Hepatocyte (in vitro differentiated cells): ENCODE data around the gene EEF1AKMT3.
A peak's percentile ranks its signal among the peaks of the same experiment; 100 is the strongest.

Source experiments
- EZH2 ChIP-seq: fragments of 200-600 bp; sonication (generic); IDR thresholded peaks from 2 replicates; pipeline ENCODE4 v1.6.1; 2016; ENCODE audit warnings: antibody characterized with exemption, mild to moderate bottlenecking, borderline replicate concordance
- EZH2phosphoT487 ChIP-seq: fragments of 200-600 bp; sonication (generic); IDR thresholded peaks from one replicate; pipeline ENCODE4 v1.6.1; 2018; ENCODE audit warnings: antibody characterized with exemption, mild to moderate bottlenecking, low read depth, moderate library complexity; ENCODE audit not compliant: unreplicated experiment, severe bottlenecking
- TF ChIP-seq, protein P1 (sequence below): fragments of 200-600 bp; sonication (generic); IDR thresholded peaks from 2 replicates; pipeline ENCODE4 v1.5.1; 2016; ENCODE audit warnings: antibody characterized with exemption, mild to moderate bottlenecking; ENCODE audit not compliant: poor library complexity

DNA sequence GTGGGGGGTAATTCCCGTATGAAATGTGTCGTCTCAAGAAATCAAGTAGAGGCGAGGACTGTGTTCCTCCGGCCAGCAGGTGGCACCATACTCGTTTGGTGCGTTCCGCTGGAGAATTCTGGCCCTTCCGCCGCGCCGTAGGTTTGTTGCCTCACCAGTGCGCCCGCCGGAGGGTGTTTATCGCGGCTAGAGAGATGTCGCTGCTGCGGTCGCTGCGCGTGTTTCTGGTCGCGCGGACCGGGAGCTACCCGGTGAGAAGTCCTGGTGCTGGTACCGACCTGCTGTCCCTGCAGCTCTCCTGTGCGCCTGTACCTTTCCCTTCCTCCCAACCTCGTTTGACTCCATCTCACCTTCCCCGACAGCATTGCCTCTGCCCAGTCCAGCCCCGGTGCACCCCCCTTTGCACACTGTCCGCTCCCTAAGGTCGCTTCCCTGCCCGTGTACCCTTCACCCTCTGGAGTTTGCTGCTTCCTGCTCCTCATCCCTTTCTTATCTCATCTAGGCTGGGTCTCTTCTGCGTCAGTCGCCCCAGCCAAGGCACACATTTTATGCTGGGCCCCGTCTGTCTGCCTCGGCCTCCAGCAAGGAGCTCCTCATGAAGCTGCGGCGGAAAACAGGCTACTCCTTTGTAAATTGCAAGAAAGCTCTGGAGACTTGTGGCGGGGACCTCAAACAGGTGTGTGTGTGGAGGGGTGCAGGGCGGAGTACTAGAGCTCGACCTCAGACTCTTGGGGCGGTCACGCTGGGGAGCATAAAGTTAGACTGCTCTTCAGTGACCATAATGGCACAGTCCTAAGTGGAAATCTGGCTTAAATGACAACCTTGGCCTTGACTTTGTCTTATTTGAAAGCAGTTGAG is 10.4 kb downstream of the EEF1AKMT3 start, which contains the start of gene TSFM:
- TF ChIP-seq, protein P1, sequence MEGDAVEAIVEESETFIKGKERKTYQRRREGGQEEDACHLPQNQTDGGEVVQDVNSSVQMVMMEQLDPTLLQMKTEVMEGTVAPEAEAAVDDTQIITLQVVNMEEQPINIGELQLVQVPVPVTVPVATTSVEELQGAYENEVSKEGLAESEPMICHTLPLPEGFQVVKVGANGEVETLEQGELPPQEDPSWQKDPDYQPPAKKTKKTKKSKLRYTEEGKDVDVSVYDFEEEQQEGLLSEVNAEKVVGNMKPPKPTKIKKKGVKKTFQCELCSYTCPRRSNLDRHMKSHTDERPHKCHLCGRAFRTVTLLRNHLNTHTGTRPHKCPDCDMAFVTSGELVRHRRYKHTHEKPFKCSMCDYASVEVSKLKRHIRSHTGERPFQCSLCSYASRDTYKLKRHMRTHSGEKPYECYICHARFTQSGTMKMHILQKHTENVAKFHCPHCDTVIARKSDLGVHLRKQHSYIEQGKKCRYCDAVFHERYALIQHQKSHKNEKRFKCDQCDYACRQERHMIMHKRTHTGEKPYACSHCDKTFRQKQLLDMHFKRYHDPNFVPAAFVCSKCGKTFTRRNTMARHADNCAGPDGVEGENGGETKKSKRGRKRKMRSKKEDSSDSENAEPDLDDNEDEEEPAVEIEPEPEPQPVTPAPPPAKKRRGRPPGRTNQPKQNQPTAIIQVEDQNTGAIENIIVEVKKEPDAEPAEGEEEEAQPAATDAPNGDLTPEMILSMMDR: peak; percentile 95
- TF ChIP-seq EZH2phosphoT487 (no peak), EZH2 (no peak)
